ENCODE data around the gene DCLK2.

DNA sequence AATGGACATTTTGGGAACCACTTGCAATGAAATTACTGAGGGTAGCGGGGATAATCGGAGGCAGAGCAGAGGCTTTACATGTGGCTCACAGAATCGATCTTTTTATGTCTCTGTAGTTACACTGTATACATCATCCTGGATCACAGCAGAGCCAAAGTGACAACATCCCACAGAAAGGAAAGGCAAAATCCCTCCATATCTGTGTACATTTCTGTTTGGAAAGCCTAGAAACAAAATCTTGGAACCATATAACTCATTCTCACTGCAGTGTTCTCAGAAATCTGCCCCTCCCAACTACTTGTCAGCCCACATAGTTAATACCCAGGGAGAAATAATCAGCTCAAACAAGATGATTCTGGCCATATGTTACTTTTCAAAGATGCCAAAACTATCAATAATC is 211.6 kb downstream of the DCLK2 start:
- no peak for TF ChIP-seq TOE1 (CRISPR knock-in tag; IDR thresholded peaks at IDR 0.05)
- no peak for TF ChIP-seq NFRKB (IDR thresholded peaks at IDR 0.05)
- no peak for TF ChIP-seq RFXANK (CRISPR knock-in tag; IDR thresholded peaks at IDR 0.05)
- no peak for TF ChIP-seq EP300 (IDR thresholded peaks at IDR 0.05; ENCODE audit: low read depth in 2 of 2, low read length in 2 of 2)
- TF ChIP-seq EP300 (CRISPR knock-in tag; IDR thresholded peaks at IDR 0.05; ENCODE audit: borderline replicate concordance) = no peak
- TF ChIP-seq ZNF136 (CRISPR knock-in tag; IDR thresholded peaks at IDR 0.05; ENCODE audit: low read depth) = no peak
- TF ChIP-seq JUND (CRISPR knock-in tag; IDR thresholded peaks at IDR 0.05) = no peak
- TF ChIP-seq, protein P1, sequence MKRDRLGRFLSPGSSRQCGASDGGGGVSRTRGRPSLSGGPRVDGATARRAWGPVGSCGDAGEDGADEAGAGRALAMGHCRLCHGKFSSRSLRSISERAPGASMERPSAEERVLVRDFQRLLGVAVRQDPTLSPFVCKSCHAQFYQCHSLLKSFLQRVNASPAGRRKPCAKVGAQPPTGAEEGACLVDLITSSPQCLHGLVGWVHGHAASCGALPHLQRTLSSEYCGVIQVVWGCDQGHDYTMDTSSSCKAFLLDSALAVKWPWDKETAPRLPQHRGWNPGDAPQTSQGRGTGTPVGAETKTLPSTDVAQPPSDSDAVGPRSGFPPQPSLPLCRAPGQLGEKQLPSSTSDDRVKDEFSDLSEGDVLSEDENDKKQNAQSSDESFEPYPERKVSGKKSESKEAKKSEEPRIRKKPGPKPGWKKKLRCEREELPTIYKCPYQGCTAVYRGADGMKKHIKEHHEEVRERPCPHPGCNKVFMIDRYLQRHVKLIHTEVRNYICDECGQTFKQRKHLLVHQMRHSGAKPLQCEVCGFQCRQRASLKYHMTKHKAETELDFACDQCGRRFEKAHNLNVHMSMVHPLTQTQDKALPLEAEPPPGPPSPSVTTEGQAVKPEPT (CRISPR knock-in tag; IDR thresholded peaks at IDR 0.05; ENCODE audit: low read depth) = no peak
- no peak for TF ChIP-seq SRSF9 (IDR thresholded peaks at IDR 0.05; ENCODE audit: borderline replicate concordance, insufficient read depth, low read depth, low read length, poor library complexity, severe bottlenecking)
- TF ChIP-seq RFX5 (IDR thresholded peaks at IDR 0.05; ENCODE audit: low read depth, low read length) = no peak
- no peak for TF ChIP-seq CTCF (CRISPR knock-in tag; IDR thresholded peaks at IDR 0.05)
- no peak for TF ChIP-seq ATM (IDR thresholded peaks at IDR 0.05; ENCODE audit: borderline replicate concordance)
- TF ChIP-seq PAF1 (CRISPR knock-in tag; IDR thresholded peaks at IDR 0.05) = no peak
